Measurements from ENCODE around the gene BNIPL. TPM values are rescaled to one million over a fixed set of nuclear protein-coding genes. Genes with fewer than 3 reads are reported as not detected.

Gene BNIPL
- total RNA-seq, 2 donors from 2014 or later: 0.22 to 0.24 TPM

DNA sequence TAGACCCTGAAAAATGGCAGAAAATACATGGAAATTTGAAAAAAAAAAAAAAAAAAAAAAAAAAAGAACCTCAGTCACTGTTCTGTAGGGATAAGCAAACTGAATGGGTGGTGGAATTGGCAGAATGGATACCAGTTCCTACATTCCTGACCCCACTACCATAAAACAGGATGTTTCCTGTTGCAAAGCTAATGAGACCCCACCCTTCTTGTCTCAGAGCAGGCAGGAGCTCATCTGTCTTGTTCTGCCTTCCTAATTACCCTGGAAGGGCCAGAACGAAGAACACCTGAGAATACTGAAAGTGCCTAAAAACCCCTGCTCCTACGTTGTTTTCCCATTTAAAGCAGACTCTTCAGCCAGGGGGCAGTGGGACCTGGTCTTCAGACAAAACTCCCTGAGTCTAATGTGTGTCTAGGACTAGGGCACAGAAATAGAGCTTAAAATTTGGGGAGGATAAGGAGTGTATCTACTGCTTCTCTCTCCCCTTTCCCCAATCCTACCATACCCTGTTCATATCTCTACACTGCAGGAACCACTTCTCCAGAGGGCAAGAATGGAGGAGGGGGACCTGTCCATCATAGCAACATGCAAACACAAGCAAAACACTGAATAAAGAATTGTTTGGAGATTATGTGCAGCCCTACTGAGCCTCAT is 15.1 kb downstream of the BNIPL start:
- H3K27ac ChIP-seq: no peak overlapping the region
- no peaks in the 10 kb centered on the region for H3K9me3 ChIP-seq
- H3K4me3 ChIP-seq: no peak overlapping the region
- peaks cover 0 to 40% of the 10 kb centered on the region in 2 donors for H3K4me1 ChIP-seq
- TF ChIP-seq, protein P1, sequence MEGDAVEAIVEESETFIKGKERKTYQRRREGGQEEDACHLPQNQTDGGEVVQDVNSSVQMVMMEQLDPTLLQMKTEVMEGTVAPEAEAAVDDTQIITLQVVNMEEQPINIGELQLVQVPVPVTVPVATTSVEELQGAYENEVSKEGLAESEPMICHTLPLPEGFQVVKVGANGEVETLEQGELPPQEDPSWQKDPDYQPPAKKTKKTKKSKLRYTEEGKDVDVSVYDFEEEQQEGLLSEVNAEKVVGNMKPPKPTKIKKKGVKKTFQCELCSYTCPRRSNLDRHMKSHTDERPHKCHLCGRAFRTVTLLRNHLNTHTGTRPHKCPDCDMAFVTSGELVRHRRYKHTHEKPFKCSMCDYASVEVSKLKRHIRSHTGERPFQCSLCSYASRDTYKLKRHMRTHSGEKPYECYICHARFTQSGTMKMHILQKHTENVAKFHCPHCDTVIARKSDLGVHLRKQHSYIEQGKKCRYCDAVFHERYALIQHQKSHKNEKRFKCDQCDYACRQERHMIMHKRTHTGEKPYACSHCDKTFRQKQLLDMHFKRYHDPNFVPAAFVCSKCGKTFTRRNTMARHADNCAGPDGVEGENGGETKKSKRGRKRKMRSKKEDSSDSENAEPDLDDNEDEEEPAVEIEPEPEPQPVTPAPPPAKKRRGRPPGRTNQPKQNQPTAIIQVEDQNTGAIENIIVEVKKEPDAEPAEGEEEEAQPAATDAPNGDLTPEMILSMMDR (IDR thresholded peaks at IDR 0.05): no peak
- H3K27me3 ChIP-seq: no peaks in the 10 kb centered on the region
- DNase-seq (ENCODE audit: low spot score): no peak
- peaks cover 58% of the 10 kb centered on the region for H3K36me3 ChIP-seq

DNA sequence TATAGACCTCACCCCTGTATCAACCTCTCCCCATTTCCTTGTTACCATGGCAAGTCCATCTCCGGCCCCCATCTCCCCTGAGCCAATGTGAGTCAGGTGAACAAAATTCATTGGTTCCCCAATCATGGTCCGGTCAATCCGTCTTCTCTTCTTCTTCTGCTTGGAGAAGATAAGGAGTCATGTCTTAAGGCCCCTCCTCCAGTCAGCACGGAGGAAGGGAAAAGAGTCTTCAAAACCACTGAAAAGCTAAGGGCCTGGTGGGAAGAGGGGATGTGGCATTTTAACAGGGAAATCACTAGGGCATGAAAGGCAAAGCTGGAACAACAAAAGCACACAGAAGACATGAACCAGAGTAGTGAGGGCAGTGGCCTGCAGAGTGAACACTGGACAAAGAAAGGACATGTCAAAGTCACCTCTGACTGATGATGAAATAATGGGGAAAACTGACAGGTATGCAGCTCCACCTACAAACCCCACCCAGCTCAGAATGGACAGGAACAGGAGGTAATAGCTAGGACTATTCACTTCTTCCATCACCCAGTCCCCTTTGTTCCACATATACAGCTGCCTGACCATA is 18.7 kb downstream of the BNIPL start:
- no peak overlapping the region for H3K4me3 ChIP-seq
- H3K27ac ChIP-seq: peak overlapping the region; percentile 32 to 96
- no peaks in the 10 kb centered on the region for H3K9me3 ChIP-seq
- TF ChIP-seq, protein P1 (IDR thresholded peaks at IDR 0.05): no peak
- H3K4me1 ChIP-seq: peaks cover 0 to 42% of the 10 kb centered on the region in 2 donors
- no peak for DNase-seq (ENCODE audit: low spot score)
- H3K27me3 ChIP-seq: no peaks in the 10 kb centered on the region
- H3K36me3 ChIP-seq: peaks cover 58% of the 10 kb centered on the region

DNA sequence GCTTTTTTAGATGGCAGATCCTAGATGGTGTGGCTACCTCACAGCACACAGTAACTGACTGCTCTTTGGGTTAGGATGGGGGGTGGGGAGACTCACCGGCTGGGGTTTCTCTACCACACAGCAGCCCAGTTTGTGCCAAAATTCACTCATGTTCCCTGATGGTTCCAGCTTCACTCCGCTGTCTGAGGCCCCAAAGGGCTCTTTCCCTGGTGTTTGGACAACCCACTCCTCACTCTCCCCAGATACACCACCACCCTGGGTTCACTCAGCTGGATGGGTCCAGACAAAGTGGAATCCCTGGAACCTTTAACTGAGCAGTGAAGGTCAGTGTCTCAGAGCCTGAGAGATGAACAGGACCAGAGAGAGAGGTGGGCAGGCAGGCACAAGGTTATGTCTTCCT is 19.2 kb downstream of the BNIPL start:
- Histone ChIP-seq H3K27me3 (no peaks in the 10 kb centered on the region), H3K27ac (peak overlapping the region; percentile 32 to 96), H3K9me3 (no peaks in the 10 kb centered on the region), H3K4me1 (peaks cover 0 to 43% of the 10 kb centered on the region in 2 donors), H3K4me3 (no peak overlapping the region), H3K36me3 (peaks cover 56% of the 10 kb centered on the region)
- no peak for DNase-seq (ENCODE audit: low spot score)
- TF ChIP-seq, protein P1 (IDR thresholded peaks at IDR 0.05): no peak

DNA sequence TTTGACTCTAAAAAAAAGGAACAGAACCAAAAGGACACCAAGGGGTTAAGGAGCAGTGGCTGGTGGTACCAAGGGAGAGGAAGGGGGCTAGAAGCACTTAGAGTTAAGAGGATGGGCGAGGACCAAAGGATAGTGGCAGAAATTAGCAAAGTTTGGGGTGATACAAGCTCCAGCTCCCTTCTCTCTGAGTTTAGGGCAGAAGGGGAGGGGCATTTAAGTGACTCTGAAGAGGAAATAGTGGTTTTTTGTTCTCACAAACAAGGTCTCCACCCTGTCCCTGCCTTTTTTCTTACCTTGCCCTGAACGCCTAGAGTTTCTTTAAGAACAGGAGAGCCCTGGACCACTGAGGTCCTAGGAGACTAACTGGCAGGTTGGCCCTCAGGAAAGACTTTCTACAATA is 19.8 kb downstream of the BNIPL start:
- Histone ChIP-seq H3K9me3 (no peaks in the 10 kb centered on the region), H3K27ac (peak overlapping the region; percentile 96 to 98), H3K4me3 (peak overlapping the region in 1 of 2 donors; percentile 1), H3K36me3 (peaks cover 52% of the 10 kb centered on the region), H3K4me1 (peaks cover 0 to 48% of the 10 kb centered on the region in 2 donors), H3K27me3 (no peaks in the 10 kb centered on the region)
- DNase-seq (ENCODE audit: low spot score): no peak
- TF ChIP-seq, protein P1 (IDR thresholded peaks at IDR 0.05): no peak

DNA sequence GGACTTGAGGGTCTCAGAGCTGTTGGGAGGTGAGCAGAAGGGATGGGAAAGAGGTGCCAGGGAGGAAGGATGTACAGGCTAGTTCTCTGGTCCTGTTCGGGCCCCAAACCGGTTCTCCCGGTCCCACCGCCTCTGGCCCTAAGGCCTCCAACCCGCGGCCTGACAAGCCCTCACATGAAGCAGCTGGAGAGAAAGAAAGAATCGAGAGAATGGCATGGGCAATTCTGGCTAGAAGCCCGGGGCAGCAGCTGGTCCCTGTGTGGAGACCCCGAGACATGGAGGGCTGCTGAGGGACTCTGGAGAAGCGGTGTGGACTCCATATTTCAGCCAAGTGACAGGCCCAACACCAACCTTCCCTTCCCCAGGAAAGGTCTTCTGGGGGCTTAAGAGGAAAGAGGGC is 22.3 kb downstream of the BNIPL start:
- Histone ChIP-seq H3K36me3 (peaks cover 27% of the 10 kb centered on the region), H3K4me3 (peak overlapping the region; percentile 86 to 94), H3K9me3 (no peaks in the 10 kb centered on the region), H3K27ac (peak overlapping the region; percentile 96 to 98), H3K27me3 (no peaks in the 10 kb centered on the region), H3K4me1 (peaks cover 0 to 49% of the 10 kb centered on the region in 2 donors)
- TF ChIP-seq, protein P1 (IDR thresholded peaks at IDR 0.05): no peak
- no peak for DNase-seq (ENCODE audit: low spot score)

Measured in right atrium auricular region (tissue), 2 donors.